Thyroid gland (tissue), 4 donors: Measurements from ENCODE around the gene TCAP. TPM values are rescaled to one million over a fixed set of nuclear protein-coding genes. Genes with fewer than 3 reads are reported as not detected.

Experiments used
- DNase-seq, 2 donors: peaks; one replicate each; pipeline ENCODE4 v3.0.0-alpha.2; 2019
- H3K27ac ChIP-seq, 3 donors: fragments of 200-600 bp; sonication (generic); 1 replicate in 2 of 3; 2 replicates in 1 of 3; pipeline ENCODE4 v1.5.1; 2016 to 2019; ENCODE audit warnings: mild to moderate bottlenecking in 1 of 3, moderate library complexity in 1 of 3
- H3K27me3 ChIP-seq: fragments of 200-600 bp; sonication (generic); one replicate; pipeline ENCODE4 v1.5.1; 2019
- H3K36me3 ChIP-seq, 2 donors: fragments of 200-600 bp; sonication (generic); one replicate each; pipeline ENCODE4 v1.5.1; 2016 to 2019
- H3K4me1 ChIP-seq, 2 donors: fragments of 200-600 bp; sonication (generic); one replicate each; pipeline ENCODE4 v1.5.1; 2017 to 2019
- H3K4me3 ChIP-seq, 3 donors: fragments of 200-600 bp; sonication (generic); replicated peaks in 1 of 3; 1 replicate in 2 of 3; 2 replicates in 1 of 3; pipeline ENCODE4 v1.5.1; 2016; ENCODE audit warnings: mild to moderate bottlenecking in 1 of 3
- H3K9me3 ChIP-seq: fragments of 200-600 bp; sonication (generic); one replicate; pipeline ENCODE4 v1.5.1; 2017
- POLR2A ChIP-seq, 2 donors: fragments of 450-650 bp; IDR thresholded peaks; one replicate each; pipeline ENCODE4 v1.6.1; 2017; ENCODE audit warnings: antibody characterized with exemption in 2 of 2, mild to moderate bottlenecking in 2 of 2, moderate library complexity in 1 of 2
- WGBS, 2 donors: methylation state at CpG; one replicate each; pipeline ENCODE4 v1.1.5; 2017; 5-methylcytosine and 5-hydroxymethylcytosine counted together
- intact Hi-C: fragments of 100-400 bp; cut with DNase I; formaldehyde crosslinking; loops from one replicate; pipeline ENCODE4 v1.15.1; 2023
- total RNA-seq, 4 donors: library from RNA; depleted of rRNA; stranded (reverse); fragments of >200 nt; gene quantifications; one replicate each; pipeline ENCODE4 v1.2.3, GENCODE V29; 2016
- TF ChIP-seq, protein P1 (sequence below), 6 experiments: fragments of 200-600 bp in 3 of 6; fragments of 450-650 bp in 3 of 6; sonication (generic) in 3 of 6; IDR thresholded peaks; one replicate each; pipeline ENCODE4 v1.5.1; 2016 to 2019; ENCODE audit warnings: antibody characterized with exemption in 6 of 6, mild to moderate bottlenecking in 2 of 6, inconsistent platforms in 1 of 6, moderate library complexity in 1 of 6

TCAP gene
- total RNA-seq, 4 donors from 2014 or later: 0.63 to 2.1 (median 1.5) TPM

DNA sequence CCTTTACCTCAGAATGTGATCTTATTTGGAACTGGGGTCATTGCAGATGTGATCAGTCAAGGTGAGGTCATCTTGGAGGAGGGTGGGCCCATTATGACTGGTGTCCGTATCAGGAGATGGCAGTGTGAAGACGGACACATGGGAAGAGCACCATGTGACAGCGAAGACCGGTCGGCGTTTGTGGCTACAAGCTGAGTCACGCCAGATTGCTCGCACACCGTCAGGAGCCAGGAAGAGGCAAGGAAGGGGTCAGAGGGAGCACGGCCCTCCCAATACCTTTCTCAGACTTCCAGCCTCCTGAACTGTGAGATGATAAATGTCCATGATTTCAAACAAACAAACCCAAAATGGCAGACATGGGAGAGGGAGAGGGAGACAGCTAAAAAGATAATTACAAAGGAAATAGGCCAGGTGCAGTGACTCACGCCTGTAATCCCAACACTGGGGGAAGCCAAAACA lies 15.0 kb upstream of the TCAP start:
- no peak overlapping the region for H3K4me3 ChIP-seq
- H3K4me1 ChIP-seq: peaks cover 6 to 19% of the 10 kb centered on the region in 2 donors
- H3K9me3 ChIP-seq: no peaks in the 10 kb centered on the region
- no peaks in the 10 kb centered on the region for H3K27me3 ChIP-seq
- no peak for TF ChIP-seq POLR2A (IDR thresholded peaks at IDR 0.05)
- TF ChIP-seq, protein P1, sequence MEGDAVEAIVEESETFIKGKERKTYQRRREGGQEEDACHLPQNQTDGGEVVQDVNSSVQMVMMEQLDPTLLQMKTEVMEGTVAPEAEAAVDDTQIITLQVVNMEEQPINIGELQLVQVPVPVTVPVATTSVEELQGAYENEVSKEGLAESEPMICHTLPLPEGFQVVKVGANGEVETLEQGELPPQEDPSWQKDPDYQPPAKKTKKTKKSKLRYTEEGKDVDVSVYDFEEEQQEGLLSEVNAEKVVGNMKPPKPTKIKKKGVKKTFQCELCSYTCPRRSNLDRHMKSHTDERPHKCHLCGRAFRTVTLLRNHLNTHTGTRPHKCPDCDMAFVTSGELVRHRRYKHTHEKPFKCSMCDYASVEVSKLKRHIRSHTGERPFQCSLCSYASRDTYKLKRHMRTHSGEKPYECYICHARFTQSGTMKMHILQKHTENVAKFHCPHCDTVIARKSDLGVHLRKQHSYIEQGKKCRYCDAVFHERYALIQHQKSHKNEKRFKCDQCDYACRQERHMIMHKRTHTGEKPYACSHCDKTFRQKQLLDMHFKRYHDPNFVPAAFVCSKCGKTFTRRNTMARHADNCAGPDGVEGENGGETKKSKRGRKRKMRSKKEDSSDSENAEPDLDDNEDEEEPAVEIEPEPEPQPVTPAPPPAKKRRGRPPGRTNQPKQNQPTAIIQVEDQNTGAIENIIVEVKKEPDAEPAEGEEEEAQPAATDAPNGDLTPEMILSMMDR (IDR thresholded peaks at IDR 0.05): no peak
- no peak overlapping the region for H3K27ac ChIP-seq
- intact Hi-C loops: no loop called here
- WGBS, 2 donors: 91 to 93% methylated on average over 11 of the region's 11 CpGs
- no peaks in the 10 kb centered on the region for H3K36me3 ChIP-seq
- no peak for DNase-seq

DNA sequence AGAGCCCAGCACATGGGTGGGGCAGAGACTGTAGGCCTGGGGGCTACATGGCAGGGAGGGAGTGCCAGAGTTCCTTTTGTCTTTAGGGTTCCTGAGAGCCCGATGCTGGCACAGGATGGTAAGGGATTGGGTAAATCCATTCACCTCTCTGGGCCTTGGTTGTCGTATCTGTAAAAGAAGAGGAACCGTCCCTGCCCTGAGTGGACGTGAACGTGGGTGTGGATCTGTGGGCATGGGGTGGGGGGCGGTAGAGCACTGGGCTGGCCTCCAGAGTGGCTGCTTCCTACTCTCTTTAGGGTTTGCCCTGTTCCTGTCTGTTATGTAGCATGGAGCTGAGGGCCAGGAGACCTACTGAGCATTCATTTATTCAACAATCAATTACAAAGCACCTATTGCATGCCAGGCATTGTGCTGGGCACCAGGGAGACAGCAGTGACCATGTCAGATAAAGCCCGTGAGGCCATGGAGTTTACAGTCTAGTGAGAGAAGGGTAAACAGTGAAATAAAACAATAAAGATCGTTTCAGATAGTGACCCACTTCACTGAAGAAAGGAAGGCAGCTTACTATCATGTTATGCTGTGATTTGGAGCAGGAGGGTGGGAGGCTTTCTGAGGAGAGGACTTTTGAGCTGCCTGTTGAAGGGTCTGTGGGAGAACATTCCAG lies 13.1 kb upstream of the TCAP start:
- H3K27ac ChIP-seq: peak overlapping the region in 1 of 3 donors; percentile 2
- peaks cover 6 to 19% of the 10 kb centered on the region in 2 donors for H3K4me1 ChIP-seq
- intact Hi-C loops: no loop called here
- H3K36me3 ChIP-seq: no peaks in the 10 kb centered on the region
- no peak for TF ChIP-seq POLR2A (IDR thresholded peaks at IDR 0.05)
- TF ChIP-seq, protein P1 (IDR thresholded peaks at IDR 0.05): no peak
- DNase-seq: no peak
- H3K27me3 ChIP-seq: no peaks in the 10 kb centered on the region
- no peak overlapping the region for H3K4me3 ChIP-seq
- WGBS, 2 donors: 79 to 83% methylated on average over 8 of the region's 8 CpGs
- no peaks in the 10 kb centered on the region for H3K9me3 ChIP-seq

DNA sequence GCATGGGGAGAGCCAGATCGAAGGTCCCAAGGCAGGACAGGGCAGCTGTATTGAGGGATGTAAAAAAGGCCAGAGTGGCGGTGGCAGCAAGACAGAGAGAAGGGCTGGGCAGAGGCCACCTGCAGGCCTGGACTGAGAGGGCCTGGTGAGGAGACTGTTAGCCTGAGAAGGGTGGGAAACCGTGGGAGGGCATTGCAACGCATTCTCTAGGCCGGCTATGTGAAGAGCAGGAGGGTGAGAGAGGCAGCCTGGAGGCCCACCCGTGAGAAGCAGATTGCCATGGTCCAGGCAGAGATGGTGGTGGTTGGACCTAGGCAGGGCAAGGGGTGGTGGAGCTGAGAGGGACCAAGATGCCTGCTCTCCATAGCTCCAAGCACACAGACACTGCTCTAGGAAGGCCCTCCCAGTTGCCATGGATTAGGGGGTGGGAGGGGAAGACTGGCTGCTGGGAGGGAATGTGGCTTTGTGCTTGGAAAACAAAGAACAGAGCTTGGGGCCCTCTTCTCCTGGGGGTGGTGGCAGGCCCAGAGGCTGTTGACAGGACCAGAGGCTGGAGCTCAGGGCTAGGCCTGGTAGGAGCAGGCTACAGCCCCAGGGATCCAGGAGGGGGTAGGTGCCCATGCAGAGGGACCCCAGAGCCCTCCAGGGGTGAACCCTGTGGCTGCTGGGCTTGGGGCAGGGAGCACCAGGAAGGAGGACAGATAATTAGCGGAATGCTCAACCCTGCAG lies 12.4 kb upstream of the TCAP start:
- H3K36me3 ChIP-seq: no peaks in the 10 kb centered on the region
- H3K27ac ChIP-seq: no peak overlapping the region
- H3K4me3 ChIP-seq: no peak overlapping the region
- no peaks in the 10 kb centered on the region for H3K27me3 ChIP-seq
- 64 to 83% methylated on average over 6 to 7 of the region's 7 CpGs for WGBS, 2 donors
- no peak for DNase-seq
- TF ChIP-seq, protein P1 (IDR thresholded peaks at IDR 0.05): no peak
- no peak for TF ChIP-seq POLR2A (IDR thresholded peaks at IDR 0.05)
- H3K4me1 ChIP-seq: peaks cover 6 to 19% of the 10 kb centered on the region in 2 donors
- no peaks in the 10 kb centered on the region for H3K9me3 ChIP-seq
- intact Hi-C loops: no loop called here

DNA sequence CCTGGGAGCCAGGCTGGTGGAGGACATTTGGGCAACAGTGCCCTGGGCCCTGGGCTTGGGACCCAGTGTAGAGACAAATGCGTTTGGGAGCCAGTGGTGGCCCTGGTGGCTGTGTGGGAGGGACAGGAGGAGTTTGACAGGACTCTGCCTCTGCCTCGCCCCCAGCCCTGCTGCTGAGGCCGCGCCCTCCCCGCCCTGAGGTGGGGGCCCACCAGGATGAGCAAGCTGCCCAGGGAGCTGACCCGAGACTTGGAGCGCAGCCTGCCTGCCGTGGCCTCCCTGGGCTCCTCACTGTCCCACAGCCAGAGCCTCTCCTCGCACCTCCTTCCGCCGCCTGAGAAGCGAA lies 11.9 kb upstream of the TCAP start:
- Histone ChIP-seq H3K4me1 (peaks cover 6 to 19% of the 10 kb centered on the region in 2 donors), H3K36me3 (no peaks in the 10 kb centered on the region), H3K27ac (no peak overlapping the region), H3K27me3 (no peaks in the 10 kb centered on the region), H3K4me3 (no peak overlapping the region), H3K9me3 (no peaks in the 10 kb centered on the region)
- no peak for DNase-seq
- intact Hi-C loops: no loop called here
- TF ChIP-seq POLR2A (IDR thresholded peaks at IDR 0.05): no peak
- TF ChIP-seq, protein P1 (IDR thresholded peaks at IDR 0.05): no peak
- WGBS, 2 donors: 90 to 91% methylated on average over 6 to 12 of the region's 12 CpGs
